GM23248 (cell line): ENCODE measurements around the gene TUBGCP6. TPM values are rescaled to one million over a fixed set of nuclear protein-coding genes. Genes with fewer than 3 reads are reported as not detected.

Experiments
- DNase-seq: peaks from one replicate; pipeline ENCODE4 v3.0.0-alpha.2; 2015
- H2AFZ ChIP-seq: fragments of 200-600 bp; sonication (generic); 2 replicates; pipeline ENCODE4 v1.6.1; 2016; ENCODE audit warnings: antibody characterized with exemption
- H3F3A ChIP-seq: fragments of 200-600 bp; sonication (generic); 2 replicates; pipeline ENCODE4 v1.6.1; 2016; ENCODE audit warnings: mild to moderate bottlenecking, antibody characterized with exemption, mixed run types; ENCODE audit not compliant: insufficient read depth
- H3K27ac ChIP-seq: fragments of 200-600 bp; sonication (generic); 2 replicates; pipeline ENCODE4 v1.5.1; 2016; ENCODE audit warnings: mild to moderate bottlenecking
- H3K27me3 ChIP-seq: fragments of 200-600 bp; sonication (generic); replicated peaks from 2 replicates; pipeline ENCODE4 v1.6.1; 2016; ENCODE audit warnings: mild to moderate bottlenecking; ENCODE audit not compliant: insufficient read depth
- H3K36me3 ChIP-seq: fragments of 200-600 bp; sonication (generic); 2 replicates; pipeline ENCODE4 v1.6.1; 2016; ENCODE audit warnings: low read depth, mild to moderate bottlenecking
- H3K4me1 ChIP-seq: fragments of 200-600 bp; sonication (generic); 2 replicates; pipeline ENCODE4 v1.6.1; 2016; ENCODE audit warnings: mild to moderate bottlenecking; ENCODE audit not compliant: insufficient read depth
- H3K4me2 ChIP-seq: fragments of 200-600 bp; sonication (generic); one replicate; pipeline ENCODE4 v1.6.1; 2016; ENCODE audit warnings: mild to moderate bottlenecking; ENCODE audit not compliant: unreplicated experiment
- H3K4me3 ChIP-seq: fragments of 200-600 bp; sonication (generic); 2 replicates; pipeline ENCODE4 v1.5.1; 2016; ENCODE audit warnings: mild to moderate bottlenecking
- H3K79me2 ChIP-seq: fragments of 200-600 bp; sonication (generic); 2 replicates; pipeline ENCODE4 v1.6.1; 2016; ENCODE audit warnings: mild to moderate bottlenecking; ENCODE audit not compliant: insufficient read depth
- H3K9ac ChIP-seq: fragments of 200-600 bp; sonication (generic); 2 replicates; pipeline ENCODE4 v1.6.1; 2016; ENCODE audit warnings: mild to moderate bottlenecking
- H3K9me2 ChIP-seq: fragments of 200-600 bp; sonication (generic); 2 replicates; pipeline ENCODE4 v1.6.1; 2016; ENCODE audit warnings: mixed run types, mild to moderate bottlenecking, moderate library complexity; ENCODE audit not compliant: insufficient read depth
- H3K9me3 ChIP-seq: fragments of 200-600 bp; sonication (generic); one replicate; pipeline ENCODE4 v1.6.1; 2017; ENCODE audit warnings: low read depth
- H4K20me1 ChIP-seq: fragments of 200-600 bp; sonication (generic); 2 replicates; pipeline ENCODE4 v1.6.0; 2016; ENCODE audit not compliant: insufficient read depth
- EZH2 ChIP-seq: fragments of 200-600 bp; sonication (generic); IDR thresholded peaks from 2 replicates; pipeline ENCODE4 v1.6.1; 2018; ENCODE audit warnings: antibody characterized with exemption, mild to moderate bottlenecking; ENCODE audit not compliant: insufficient read depth, poor library complexity, severe bottlenecking
- EZH2phosphoT487 ChIP-seq: fragments of 200-600 bp; sonication (generic); IDR thresholded peaks from 2 replicates; pipeline ENCODE4 v1.6.1; 2018; ENCODE audit warnings: antibody characterized with exemption, moderate library complexity, mild to moderate bottlenecking, low read depth; ENCODE audit not compliant: insufficient read depth
- WGBS, 2 experiments: methylation state at CpG; one replicate each; pipeline ENCODE4 v1.1.6; 2015 to 2017; ENCODE audit warnings: low lambda C conversion rate in 2 of 2, low coverage in 1 of 2; ENCODE audit errors: missing lambda C conversion rate in 2 of 2; 5-methylcytosine and 5-hydroxymethylcytosine counted together
- in situ Hi-C: fragments of 300-500 bp; cut with MboI; formaldehyde crosslinking; loops from 2 replicates; pipeline ENCODE4 v1.15.0; 2020
- polyA plus RNA-seq: library from polyadenylated mRNA; unstranded; fragments of >200 nt; fragmentation: Nextera tagmentation; extraction: Ambion mirVana; gene quantifications from 2 replicates; pipeline ENCODE4 v1.2.1, GENCODE V29; 2016
- total RNA-seq: library from RNA; depleted of rRNA; stranded (reverse); fragments of >200 nt; shearing (Covaris generic); gene quantifications from 2 replicates; pipeline ENCODE4 v1.2.3, GENCODE V29; 2014

The TUBGCP6 gene
- total and polyA plus RNA-seq, 2 experiments from 2014 or later: 16.6 to 32.0 TPM

GRCh38 chr22:50197000-50197800 is 47.6 kb downstream of the TUBGCP6 start:
- Histone ChIP-seq H4K20me1 (no peaks in the 10 kb centered on the region), H3K9ac (no peak overlapping the region), H3K4me2 (no peak overlapping the region), H3K4me1 (peaks cover 2% of the 10 kb centered on the region), H3K4me3 (no peak overlapping the region), H3K27me3 (no peaks in the 10 kb centered on the region), H3K36me3 (no peaks in the 10 kb centered on the region), H3F3A (no peaks in the 10 kb centered on the region; the same call in 1 of the 2 replicates), H2AFZ (no peak overlapping the region), H3K79me2 (peaks cover 19% of the 10 kb centered on the region), H3K9me2 (no peaks in the 10 kb centered on the region), H3K27ac (no peak overlapping the region), H3K9me3 (no peaks in the 10 kb centered on the region)
- no peak for DNase-seq
- TF ChIP-seq EZH2phosphoT487: no peak
- TF ChIP-seq EZH2: no peak
- 91 to 92% methylated on average over 17 to 23 of the region's 23 CpGs for WGBS, 2 experiments
- in situ Hi-C loops: no loop called here

DNA sequence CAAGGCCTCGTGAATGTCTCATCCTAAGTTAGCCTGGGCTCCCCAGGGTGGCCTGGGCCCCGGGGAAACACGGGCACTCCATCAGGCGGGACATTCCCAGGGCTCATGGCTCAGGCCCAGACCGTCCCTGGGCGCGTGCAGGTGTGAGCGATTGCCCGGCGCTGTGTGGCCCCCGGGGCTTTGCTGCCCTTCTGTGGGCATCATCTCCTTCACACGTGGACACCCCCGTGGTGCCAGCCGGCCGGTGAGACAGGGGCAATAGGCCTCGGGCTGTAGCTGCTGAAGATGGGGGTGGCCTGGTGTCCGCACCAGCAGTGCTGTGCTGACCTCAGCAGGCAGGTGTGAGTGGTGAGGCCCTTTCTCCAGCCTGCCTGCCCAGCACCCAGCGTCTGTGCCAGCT is 48.6 kb downstream of the TUBGCP6 start:
- H3K9me3 ChIP-seq: no peaks in the 10 kb centered on the region
- TF ChIP-seq EZH2 (no peak), EZH2phosphoT487 (no peak)
- no peaks in the 10 kb centered on the region for H3K9me2 ChIP-seq
- H3K4me3 ChIP-seq: no peak overlapping the region
- DNase-seq: no peak
- WGBS, 2 experiments: 86% methylated on average over 14 to 17 of the region's 18 CpGs
- no peaks in the 10 kb centered on the region; the same call in 1 of the 2 replicates for H3F3A ChIP-seq
- no peaks in the 10 kb centered on the region for H4K20me1 ChIP-seq
- H3K79me2 ChIP-seq: peaks cover 19% of the 10 kb centered on the region
- no peaks in the 10 kb centered on the region for H3K4me1 ChIP-seq
- no peak overlapping the region for H3K27ac ChIP-seq
- H2AFZ ChIP-seq: no peak overlapping the region
- H3K36me3 ChIP-seq: no peaks in the 10 kb centered on the region
- in situ Hi-C loops: no loop called here
- H3K9ac ChIP-seq: no peak overlapping the region
- no peak overlapping the region for H3K4me2 ChIP-seq
- no peaks in the 10 kb centered on the region for H3K27me3 ChIP-seq

DNA sequence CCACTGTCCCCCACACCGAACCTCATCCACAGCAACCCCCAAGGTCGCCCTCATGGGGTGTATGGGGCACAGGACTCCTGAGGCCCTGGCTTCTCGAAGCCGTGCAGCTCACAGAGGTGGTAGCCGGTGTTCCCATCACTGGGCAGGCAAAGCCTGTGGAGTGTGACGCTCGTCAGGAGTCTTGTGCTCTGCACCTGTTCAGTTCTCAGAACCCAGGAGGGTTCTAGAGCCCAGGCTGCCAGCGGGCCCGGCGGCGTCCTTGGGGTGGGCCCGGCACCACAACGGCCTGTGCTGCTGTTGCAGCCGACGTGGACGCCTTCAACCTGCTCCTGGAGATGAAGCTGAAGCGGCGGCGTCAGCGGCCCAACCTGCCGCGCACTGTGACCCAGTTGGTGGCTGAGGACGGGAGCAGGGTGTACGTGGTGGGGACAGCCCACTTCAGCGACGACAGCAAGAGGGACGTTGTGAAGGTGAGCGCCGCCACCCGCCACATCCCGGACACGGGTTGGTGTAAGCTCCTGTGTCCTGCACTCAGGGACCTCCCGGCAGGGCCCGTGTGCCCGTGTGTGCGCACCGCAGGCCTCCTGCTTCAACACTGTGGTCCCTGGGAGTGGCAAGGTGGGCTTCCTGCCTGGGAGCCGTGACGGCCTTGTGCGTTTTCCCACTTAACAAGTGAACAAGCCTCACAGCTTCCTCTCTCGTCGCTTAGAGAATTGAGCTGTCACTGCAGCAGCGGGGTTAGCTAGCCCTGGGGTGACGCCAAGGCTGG is 50.6 kb downstream of the TUBGCP6 start:
- in situ Hi-C loops: no loop called here

DNA sequence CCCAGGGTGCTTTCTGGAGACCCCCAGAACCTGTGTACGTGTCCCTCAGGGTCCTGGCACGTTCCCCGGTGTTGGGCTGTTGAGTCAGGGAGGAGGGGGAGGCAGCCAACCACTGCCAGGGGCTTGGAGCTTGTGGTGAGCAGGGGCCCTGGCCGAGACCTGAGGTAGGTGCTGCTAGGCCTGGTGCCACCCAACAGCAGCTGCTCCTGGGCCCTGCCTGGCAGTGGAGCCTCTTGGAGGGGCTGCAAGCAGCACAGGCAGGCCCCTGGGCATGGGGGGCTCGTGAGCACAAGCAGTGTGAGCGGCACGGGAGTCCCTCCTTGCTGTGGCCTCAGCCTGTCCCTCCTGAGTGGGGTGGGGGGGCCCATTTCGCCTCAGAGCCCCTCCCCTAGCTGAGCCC is 51.2 kb downstream of the TUBGCP6 start:
- no peak overlapping the region for H3K27ac ChIP-seq
- TF ChIP-seq EZH2phosphoT487: no peak
- no peak for TF ChIP-seq EZH2
- H3K4me2 ChIP-seq: no peak overlapping the region
- H3K4me3 ChIP-seq: no peak overlapping the region
- H3K4me1 ChIP-seq: no peaks in the 10 kb centered on the region
- H3K79me2 ChIP-seq: peaks cover 45% of the 10 kb centered on the region
- 90 to 94% methylated on average over 6 to 8 of the region's 8 CpGs for WGBS, 2 experiments
- no peaks in the 10 kb centered on the region for H3K36me3 ChIP-seq
- no peaks in the 10 kb centered on the region for H3K9me2 ChIP-seq
- H3K9me3 ChIP-seq: no peaks in the 10 kb centered on the region
- no peak for DNase-seq
- H3K9ac ChIP-seq: no peak overlapping the region
- in situ Hi-C loops: no loop called here
- H3F3A ChIP-seq: no peaks in the 10 kb centered on the region
- H3K27me3 ChIP-seq: no peaks in the 10 kb centered on the region
- H4K20me1 ChIP-seq: no peaks in the 10 kb centered on the region
- no peak overlapping the region for H2AFZ ChIP-seq

More for the DNA sequence above, 50.6 kb downstream of the TUBGCP6 start:
- no peaks in the 10 kb centered on the region for H4K20me1 ChIP-seq
- H2AFZ ChIP-seq: no peak overlapping the region
- H3K4me1 ChIP-seq: no peaks in the 10 kb centered on the region
- H3K27me3 ChIP-seq: no peaks in the 10 kb centered on the region
- DNase-seq: no peak
- H3K36me3 ChIP-seq: no peaks in the 10 kb centered on the region
- TF ChIP-seq EZH2: no peak
- no peak for TF ChIP-seq EZH2phosphoT487
- peaks cover 39% of the 10 kb centered on the region for H3K79me2 ChIP-seq
- no peak overlapping the region for H3K9ac ChIP-seq
- 94 to 95% methylated on average over 43 to 44 of the region's 44 CpGs for WGBS, 2 experiments
- no peaks in the 10 kb centered on the region for H3K9me2 ChIP-seq
- H3K4me2 ChIP-seq: no peak overlapping the region
- H3K4me3 ChIP-seq: no peak overlapping the region
- no peak overlapping the region for H3K27ac ChIP-seq
- no peaks in the 10 kb centered on the region; the same call in 1 of the 2 replicates for H3F3A ChIP-seq
- no peaks in the 10 kb centered on the region for H3K9me3 ChIP-seq
